Astrocyte of the spinal cord (primary cell): ENCODE results near the gene VASP.

Experiments used
- DNase-seq: peaks from one replicate; pipeline ENCODE4 v3.0.0; 2011; ENCODE audit warnings: low read depth, low spot score
- H3K4me3 ChIP-seq: 2 replicates; pipeline ENCODE4 v1.5.1; 2011; ENCODE audit warnings: low read depth, mild to moderate bottlenecking, low read length, moderate library complexity
- in situ Hi-C: cut with HindIII; loops from 2 replicates; pipeline ENCODE4 v1.10.0; 2017; ENCODE audit warnings: low sequenced_read_pairs
- TF ChIP-seq, protein P1 (sequence below): IDR thresholded peaks from 2 replicates; pipeline ENCODE4 v1.5.1; 2012; ENCODE audit warnings: low read depth, mild to moderate bottlenecking, low read length, inconsistent platforms

VASP gene

GRCh38 chr19:45506989-45507871 is at the start of gene VASP:
Gene VASP (plus strand): TSS chr19:45507479. CDS start chr19:45507772, 293 bp downstream.
- in situ Hi-C loops: no loop called here
- TF ChIP-seq, protein P1, sequence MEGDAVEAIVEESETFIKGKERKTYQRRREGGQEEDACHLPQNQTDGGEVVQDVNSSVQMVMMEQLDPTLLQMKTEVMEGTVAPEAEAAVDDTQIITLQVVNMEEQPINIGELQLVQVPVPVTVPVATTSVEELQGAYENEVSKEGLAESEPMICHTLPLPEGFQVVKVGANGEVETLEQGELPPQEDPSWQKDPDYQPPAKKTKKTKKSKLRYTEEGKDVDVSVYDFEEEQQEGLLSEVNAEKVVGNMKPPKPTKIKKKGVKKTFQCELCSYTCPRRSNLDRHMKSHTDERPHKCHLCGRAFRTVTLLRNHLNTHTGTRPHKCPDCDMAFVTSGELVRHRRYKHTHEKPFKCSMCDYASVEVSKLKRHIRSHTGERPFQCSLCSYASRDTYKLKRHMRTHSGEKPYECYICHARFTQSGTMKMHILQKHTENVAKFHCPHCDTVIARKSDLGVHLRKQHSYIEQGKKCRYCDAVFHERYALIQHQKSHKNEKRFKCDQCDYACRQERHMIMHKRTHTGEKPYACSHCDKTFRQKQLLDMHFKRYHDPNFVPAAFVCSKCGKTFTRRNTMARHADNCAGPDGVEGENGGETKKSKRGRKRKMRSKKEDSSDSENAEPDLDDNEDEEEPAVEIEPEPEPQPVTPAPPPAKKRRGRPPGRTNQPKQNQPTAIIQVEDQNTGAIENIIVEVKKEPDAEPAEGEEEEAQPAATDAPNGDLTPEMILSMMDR: no peak
- peak; percentile 90 for DNase-seq
- H3K4me3 ChIP-seq: peak within 1 kb of the TSS; percentile 98

DNA sequence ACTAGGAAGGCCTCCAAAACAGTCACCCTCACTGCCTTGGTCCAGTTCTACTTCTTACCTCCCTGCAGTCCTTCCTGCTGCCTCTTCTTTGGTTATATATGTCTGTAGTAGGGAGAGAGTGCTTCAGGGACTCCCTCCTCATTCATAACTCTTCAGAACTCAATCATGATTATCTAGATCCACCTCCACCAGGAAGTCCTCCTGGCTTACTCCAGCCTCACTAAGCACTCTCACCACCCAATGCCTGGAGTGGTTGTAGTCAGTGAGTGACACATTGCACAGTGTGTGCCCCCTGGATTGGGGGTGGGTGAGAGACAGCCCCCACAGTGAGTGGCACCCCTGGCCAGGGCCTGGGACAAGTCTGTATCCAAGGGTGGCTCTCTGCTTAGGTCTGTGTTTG is 49.5 kb upstream of the VASP start:
- DNase-seq: no peak
- H3K4me3 ChIP-seq: no peak overlapping the region
- in situ Hi-C loops: no loop called here
- TF ChIP-seq, protein P1: no peak

GRCh38 chr19:45460807-45461347 is 46.4 kb upstream of the VASP start:
- no peak overlapping the region for H3K4me3 ChIP-seq
- DNase-seq: no peak
- TF ChIP-seq, protein P1: no peak
- in situ Hi-C loops: no loop called here

- in situ Hi-C loops: no loop called here
- DNase-seq: no peak
- no peak overlapping the region for H3K4me3 ChIP-seq
- TF ChIP-seq, protein P1: no peak
These were observed 45.1 kb upstream of the VASP start for GRCh38 chr19:45462174-45462573.

DNA sequence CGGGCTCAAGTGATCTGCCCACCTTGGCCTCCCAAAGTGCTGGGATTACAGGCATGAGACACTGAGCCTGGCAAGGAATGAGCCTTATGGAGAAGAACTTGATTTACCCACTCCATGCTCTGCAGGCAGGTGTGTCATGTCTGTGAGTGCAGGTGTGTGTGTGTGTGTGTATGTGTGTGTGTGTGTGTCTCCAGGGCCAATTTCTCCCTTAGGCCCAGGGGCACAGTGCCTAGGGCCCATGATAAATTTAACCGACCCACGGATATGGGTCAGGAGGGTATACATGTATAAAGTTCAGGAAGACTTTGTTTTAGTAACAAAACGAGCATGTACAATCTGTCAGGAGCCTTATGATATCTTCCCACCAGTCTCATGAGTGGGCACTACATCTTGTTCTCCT is 44.0 kb upstream of the VASP start:
- no peak overlapping the region for H3K4me3 ChIP-seq
- in situ Hi-C loops: no loop called here
- no peak for DNase-seq
- TF ChIP-seq, protein P1: no peak

DNA sequence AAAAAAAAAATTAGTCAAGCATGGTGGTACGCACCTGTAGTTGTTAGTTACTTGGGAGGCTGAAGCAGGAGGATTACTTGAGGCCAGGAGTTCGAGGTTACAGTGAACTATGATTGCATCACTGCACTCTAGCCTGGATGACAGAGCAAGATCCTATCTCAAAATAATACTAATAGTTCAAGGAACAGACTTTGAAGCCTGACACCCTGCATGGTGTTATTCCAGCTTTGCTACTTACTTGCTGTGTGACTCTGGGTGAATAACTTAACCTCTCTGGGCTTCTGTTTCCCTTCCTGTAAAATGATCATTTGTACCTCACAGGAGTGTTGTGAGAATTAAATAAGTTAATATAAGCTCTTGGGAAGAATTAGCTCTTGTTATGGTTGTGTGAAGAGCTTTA is 43.0 kb upstream of the VASP start:
- no peak overlapping the region for H3K4me3 ChIP-seq
- in situ Hi-C loops: no loop called here
- TF ChIP-seq, protein P1: no peak
- DNase-seq: no peak
